Skin of body (tissue), 3 donors: ENCODE data around the gene RC3H1. TPM values are rescaled to one million over a fixed set of nuclear protein-coding genes. Genes with fewer than 3 reads are reported as not detected.

Experiments
- DNase-seq: peaks from one replicate; lab custom pipeline; 2025; lab: John Stamatoyannopoulos, UW
- small RNA-seq: library from RNA; depleted of rRNA; stranded (forward); fragments of <200 nt; gene quantifications from one replicate; pipeline ENCODE3, GENCODE V24; 2014; ENCODE audit warnings: low replicate concordance
- total RNA-seq: library from RNA; depleted of rRNA; stranded (reverse); fragments of >200 nt; gene quantifications from one replicate; pipeline ENCODE4 v1.2.3, GENCODE V29; 2014

RC3H1 gene
- total RNA-seq, 1 donor from 2014 or later, result 24.5 TPM

GRCh38 chr1:173886746-173887611 is 135.2 kb downstream of the RC3H1 start:
- DNase-seq, result no peak

DNA sequence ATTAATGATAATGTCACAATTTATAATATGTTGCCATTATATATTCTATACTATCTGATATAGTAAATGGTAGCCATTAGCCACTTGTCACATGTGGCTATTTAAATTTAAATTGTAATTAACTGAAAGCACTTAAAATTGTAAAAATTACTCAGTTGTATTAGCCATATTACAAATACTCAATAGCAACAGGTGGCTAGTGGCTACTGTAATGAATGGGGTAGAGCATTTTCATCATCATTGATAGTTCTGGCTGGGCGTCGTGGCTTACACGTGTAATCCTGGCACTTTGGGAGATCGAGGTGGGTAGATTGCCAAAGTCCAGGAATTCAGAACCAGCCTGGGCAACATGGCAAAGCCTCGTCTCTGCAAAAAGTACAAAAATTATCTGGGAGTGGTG is 137.5 kb downstream of the RC3H1 start:
- DNase-seq, result no peak

Small RNA genes within 50 kb of the gene (small RNA-seq; reads per million reads assigned to genes)
- gene RNA5SP67, result not detected
- not detected for gene RNA5SP68

Other genes starting within 250 kb of the RC3H1 start
- 10.9 TPM for gene DARS2, start 197.7 kb downstream of the RC3H1 start, total RNA-seq
- 12.8 TPM for gene CENPL, start 197.5 kb downstream of the RC3H1 start, total RNA-seq
- 492 TPM for gene GAS5, start 154.4 kb downstream of the RC3H1 start, total RNA-seq
- 13.7 TPM for gene ZBTB37, start 154.0 kb downstream of the RC3H1 start, total RNA-seq
- not detected for gene SERPINC1, start 105.0 kb downstream of the RC3H1 start, total RNA-seq
- 54.4 TPM for gene RABGAP1L, start 137.2 kb upstream of the RC3H1 start, total RNA-seq